Measurements from ENCODE around the gene CADM4.
"Not testable (repeated sequence)": the region's sequence is repeated elsewhere in the genome, so short reads cannot be mapped to it uniquely, and the experiment has no call there.

- not testable (repeated sequence) for TF ChIP-seq CTCF, POLR2A (IDR thresholded peaks at IDR 0.05)
These were observed 52.6 kb downstream of the CADM4 start for GRCh38 chr19:43587029-43587428.

All from right lobe of liver (tissue), 4 donors.